Skeletal muscle tissue (tissue), 4 donors: ENCODE measurements around the gene ZP1. TPM values are rescaled to one million over a fixed set of nuclear protein-coding genes. Genes with fewer than 3 reads are reported as not detected.
A peak's percentile ranks its signal among the peaks of the same experiment; 100 is the strongest.

Experiments used
- H3K27ac ChIP-seq: one replicate; pipeline ENCODE4 v1.7.0; 2013; ENCODE audit warnings: mild to moderate bottlenecking, low read depth, low read length, inconsistent platforms
- H3K27me3 ChIP-seq, 3 donors: one replicate each; pipeline ENCODE4 v1.7.0; 2013; ENCODE audit warnings: low read length in 3 of 3; ENCODE audit not compliant: control insufficient read depth in 3 of 3, insufficient read depth in 3 of 3
- H3K36me3 ChIP-seq, 3 donors: one replicate each; pipeline ENCODE4 v1.7.0; 2013; ENCODE audit warnings: low read length in 3 of 3; ENCODE audit not compliant: control insufficient read depth in 3 of 3, insufficient read depth in 3 of 3
- H3K4me1 ChIP-seq, 3 donors: one replicate each; pipeline ENCODE4 v1.7.0; 2013; ENCODE audit warnings: low read length in 3 of 3, mild to moderate bottlenecking in 3 of 3; ENCODE audit not compliant: control insufficient read depth in 3 of 3, insufficient read depth in 3 of 3
- H3K4me3 ChIP-seq, 3 donors: one replicate each; pipeline ENCODE4 v1.7.0; 2013; ENCODE audit warnings: low read length in 3 of 3
- H3K9ac ChIP-seq, 3 donors: one replicate each; pipeline ENCODE4 v1.7.0; 2013; ENCODE audit warnings: low read length in 3 of 3, mild to moderate bottlenecking in 3 of 3, moderate library complexity in 2 of 3, low read depth in 1 of 3
- H3K9me3 ChIP-seq, 3 donors: one replicate each; pipeline ENCODE4 v1.7.0; 2013; ENCODE audit warnings: low read length in 3 of 3; ENCODE audit not compliant: control insufficient read depth in 3 of 3
- total RNA-seq: library from RNA; depleted of rRNA; stranded (reverse); fragments of >200 nt; gene quantifications from one replicate; pipeline ENCODE4 v1.2.3, GENCODE V29; 2014
- donor health status: Osteomylitis.

The ZP1 gene
- total RNA-seq, 1 donor from 2014 or later: not detected

- H3K36me3 ChIP-seq: peaks cover 35 to 43% (median 37%) of the 10 kb centered on the region in 3 donors
- H3K9me3 ChIP-seq: no peaks in the 10 kb centered on the region
- H3K27ac ChIP-seq: no peak overlapping the region
- peaks cover 0 to 3% (median 0%) of the 10 kb centered on the region in 3 donors for H3K4me1 ChIP-seq
- H3K9ac ChIP-seq: no peak overlapping the region
- H3K4me3 ChIP-seq: no peak overlapping the region
- peaks cover 0 to 3% (median 3%) of the 10 kb centered on the region in 3 donors for H3K27me3 ChIP-seq
Measured at GRCh38 chr11:60852117-60852981, 15.0 kb upstream of the ZP1 start.

- Histone ChIP-seq H3K4me3 (no peak overlapping the region), H3K4me1 (peaks cover 0 to 3% (median 0%) of the 10 kb centered on the region in 3 donors), H3K27ac (no peak overlapping the region), H3K9ac (no peak overlapping the region), H3K9me3 (peaks cover 0 to 1% (median 0%) of the 10 kb centered on the region in 3 donors), H3K27me3 (peaks cover 0 to 3% (median 3%) of the 10 kb centered on the region in 3 donors), H3K36me3 (peaks cover 29 to 35% (median 35%) of the 10 kb centered on the region in 3 donors)
Measured at GRCh38 chr11:60852982-60853950, 14.1 kb upstream of the ZP1 start.

GRCh38 chr11:60854140-60854846 lies 13.0 kb upstream of the ZP1 start:
- Histone ChIP-seq H3K4me3 (no peak overlapping the region), H3K27me3 (peaks cover 0 to 3% (median 3%) of the 10 kb centered on the region in 3 donors), H3K27ac (no peak overlapping the region), H3K9ac (no peak overlapping the region), H3K9me3 (peaks cover 0 to 2% (median 0%) of the 10 kb centered on the region in 3 donors), H3K4me1 (peaks cover 0 to 3% (median 0%) of the 10 kb centered on the region in 3 donors), H3K36me3 (peaks cover 20 to 25% (median 25%) of the 10 kb centered on the region in 3 donors)

- peaks cover 14 to 18% (median 17%) of the 10 kb centered on the region in 3 donors for H3K36me3 ChIP-seq
- no peak overlapping the region for H3K27ac ChIP-seq
- no peak overlapping the region for H3K4me3 ChIP-seq
- peaks cover 0 to 2% (median 0%) of the 10 kb centered on the region in 3 donors for H3K9me3 ChIP-seq
- peaks cover 0 to 3% (median 0%) of the 10 kb centered on the region in 3 donors for H3K4me1 ChIP-seq
- peaks cover 0 to 3% (median 3%) of the 10 kb centered on the region in 3 donors for H3K27me3 ChIP-seq
- peak overlapping the region in 1 of 3 donors; percentile 34 for H3K9ac ChIP-seq
Measured at GRCh38 chr11:60854847-60855725, 12.3 kb upstream of the ZP1 start.

GRCh38 chr11:60855726-60856633 lies 11.4 kb upstream of the ZP1 start, which contains the start of gene PTGDR2:
Gene PTGDR2, minus strand, starts transcription at chr11:60855950. Its CDS starts 2,228 bp downstream, at chr11:60853722.
- Histone ChIP-seq H3K36me3 (peaks cover 9 to 11% (median 11%) of the 10 kb centered on the region in 3 donors), H3K4me1 (peaks cover 0 to 3% (median 0%) of the 10 kb centered on the region in 3 donors), H3K4me3 (no peak within 1 kb of the TSS), H3K27ac (no peak within 1 kb of the TSS), H3K9me3 (peaks cover 0 to 2% (median 0%) of the 10 kb centered on the region in 3 donors), H3K9ac (peak within 1 kb of the TSS in 1 of 3 donors; percentile 34), H3K27me3 (peaks cover 0 to 5% (median 3%) of the 10 kb centered on the region in 3 donors)

- peaks cover 0 to 3% (median 0%) of the 10 kb centered on the region in 3 donors for H3K4me1 ChIP-seq
- H3K4me3 ChIP-seq: no peak overlapping the region
- H3K9ac ChIP-seq: no peak overlapping the region
- H3K27me3 ChIP-seq: peaks cover 0 to 8% (median 3%) of the 10 kb centered on the region in 3 donors
- H3K9me3 ChIP-seq: peaks cover 0 to 2% (median 0%) of the 10 kb centered on the region in 3 donors
- no peak overlapping the region for H3K27ac ChIP-seq
- H3K36me3 ChIP-seq: no peaks in the 10 kb centered on the region
Measured at GRCh38 chr11:60857378-60858232, 9.7 kb upstream of the ZP1 start.

- Histone ChIP-seq H3K4me1 (peaks cover 0 to 3% (median 0%) of the 10 kb centered on the region in 3 donors), H3K9me3 (peaks cover 0 to 2% (median 0%) of the 10 kb centered on the region in 3 donors), H3K4me3 (no peak overlapping the region), H3K27ac (no peak overlapping the region), H3K36me3 (no peaks in the 10 kb centered on the region), H3K27me3 (peaks cover 0 to 8% (median 3%) of the 10 kb centered on the region in 3 donors), H3K9ac (no peak overlapping the region)
Measured at GRCh38 chr11:60858236-60858635, 9.1 kb upstream of the ZP1 start.
